Esophagus muscularis mucosa (tissue), 2 donors: ENCODE data around the gene TOGARAM1.

Experiments used
- EP300 ChIP-seq: sonication (generic); formaldehyde crosslinking; IDR thresholded peaks from one replicate; pipeline ENCODE4 v1.6.1; 2017; ENCODE audit warnings: antibody characterized with exemption
- POLR2A ChIP-seq: fragments of 450-650 bp; IDR thresholded peaks from one replicate; pipeline ENCODE4 v1.6.1; 2017; ENCODE audit warnings: antibody characterized with exemption, moderate library complexity, mild to moderate bottlenecking, low read depth

DNA sequence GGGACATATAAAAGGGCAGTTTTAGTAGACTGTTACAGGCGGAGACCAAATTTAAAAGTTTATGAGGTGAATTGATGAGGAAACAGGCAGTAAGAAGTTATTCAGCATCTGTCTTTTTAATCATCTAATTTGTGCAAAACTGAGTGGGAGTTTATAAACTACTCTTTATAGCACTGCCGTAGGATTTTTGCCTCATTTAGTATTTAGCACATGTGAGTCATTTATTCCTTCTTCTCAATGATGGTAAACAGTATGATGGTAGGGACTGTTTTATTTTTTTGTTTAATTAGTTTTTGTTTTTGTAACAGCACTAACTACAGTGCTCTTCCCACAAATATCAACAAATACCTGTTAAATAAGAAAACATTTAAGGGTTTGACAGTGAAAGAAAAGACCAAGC, 20.6 kb downstream of the TOGARAM1 start:
- TF ChIP-seq EP300: no peak
- no peak for TF ChIP-seq POLR2A
